Measurements from ENCODE around the gene TBX1.

- TF ChIP-seq POLR2AphosphoS5 (IDR thresholded peaks at IDR 0.05) (no peak), CTCF (IDR thresholded peaks at IDR 0.05) (no peak), POLR2A (IDR thresholded peaks at IDR 0.05) (no peak)
Observed at GRCh38 chr22:19815823-19816290, 55.3 kb downstream of the TBX1 start.

Data from prostate gland (tissue), 2 donors.